COLO668 (cell line): ENCODE results near the gene OPCML.

Experiments
- DNase-seq: peaks from one replicate; lab custom pipeline; 2025; ENCODE audit not compliant: unreplicated experiment; lab: John Stamatoyannopoulos, UW

The OPCML gene

GRCh38 chr11:132590986-132591385 lies 941.3 kb downstream of the OPCML start:
- DNase-seq, result no peak

- no peak for DNase-seq
Observed at GRCh38 chr11:132590554-132590953, 941.7 kb downstream of the OPCML start.

- DNase-seq, result no peak
Observed at GRCh38 chr11:132589791-132590190, 942.5 kb downstream of the OPCML start.

- no peak for DNase-seq
Observed at GRCh38 chr11:132588366-132588765, 943.9 kb downstream of the OPCML start.

GRCh38 chr11:132587716-132588115 lies 944.6 kb downstream of the OPCML start:
- DNase-seq, result no peak

GRCh38 chr11:132586801-132587200 lies 945.5 kb downstream of the OPCML start:
- no peak for DNase-seq

- no peak for DNase-seq
Observed at GRCh38 chr11:132579634-132580327, 952.5 kb downstream of the OPCML start.

GRCh38 chr11:132579136-132579535 lies 953.2 kb downstream of the OPCML start:
- no peak for DNase-seq

GRCh38 chr11:132578580-132578979 lies 953.7 kb downstream of the OPCML start:
- no peak for DNase-seq

GRCh38 chr11:132576706-132577105 lies 955.6 kb downstream of the OPCML start:
- peak; percentile 9 for DNase-seq

- no peak for DNase-seq
Observed at GRCh38 chr11:132564091-132564885, 968.0 kb downstream of the OPCML start.

GRCh38 chr11:132563050-132563449 lies 969.3 kb downstream of the OPCML start:
- no peak for DNase-seq

GRCh38 chr11:132561937-132562336 lies 970.4 kb downstream of the OPCML start:
- no peak for DNase-seq

GRCh38 chr11:132559331-132560036 lies 972.8 kb downstream of the OPCML start:
- DNase-seq, result no peak

- DNase-seq, result no peak
Observed at GRCh38 chr11:132556316-132556715, 976.0 kb downstream of the OPCML start.

GRCh38 chr11:132555617-132556016 lies 976.7 kb downstream of the OPCML start:
- DNase-seq, result no peak

GRCh38 chr11:132551016-132551415 lies 981.3 kb downstream of the OPCML start:
- no peak for DNase-seq

GRCh38 chr11:132549561-132549960 lies 982.7 kb downstream of the OPCML start:
- DNase-seq, result no peak

GRCh38 chr11:132549001-132549400 lies 983.3 kb downstream of the OPCML start:
- DNase-seq, result no peak

GRCh38 chr11:132544007-132544406 lies 988.3 kb downstream of the OPCML start:
- no peak for DNase-seq

GRCh38 chr11:132541794-132542193 lies 990.5 kb downstream of the OPCML start:
- DNase-seq, result no peak

- no peak for DNase-seq
Observed at GRCh38 chr11:132540581-132540980, 991.7 kb downstream of the OPCML start.
